GM18505 (cell line): ENCODE results near the gene ZNF407.

Experiments
- ATAC-seq: cut with Tn5 transposase; IDR thresholded peaks from one replicate; pipeline ENCODE4 v1.9.1; 2021; ENCODE audit not compliant: unreplicated experiment
- POLR2A ChIP-seq: IDR thresholded peaks from 4 replicates; pipeline ENCODE4 v1.6.1; 2011; ENCODE audit warnings: borderline replicate concordance; ENCODE audit not compliant: insufficient read depth, insufficient read length; ENCODE audit errors: extremely low read depth

Gene ZNF407

DNA sequence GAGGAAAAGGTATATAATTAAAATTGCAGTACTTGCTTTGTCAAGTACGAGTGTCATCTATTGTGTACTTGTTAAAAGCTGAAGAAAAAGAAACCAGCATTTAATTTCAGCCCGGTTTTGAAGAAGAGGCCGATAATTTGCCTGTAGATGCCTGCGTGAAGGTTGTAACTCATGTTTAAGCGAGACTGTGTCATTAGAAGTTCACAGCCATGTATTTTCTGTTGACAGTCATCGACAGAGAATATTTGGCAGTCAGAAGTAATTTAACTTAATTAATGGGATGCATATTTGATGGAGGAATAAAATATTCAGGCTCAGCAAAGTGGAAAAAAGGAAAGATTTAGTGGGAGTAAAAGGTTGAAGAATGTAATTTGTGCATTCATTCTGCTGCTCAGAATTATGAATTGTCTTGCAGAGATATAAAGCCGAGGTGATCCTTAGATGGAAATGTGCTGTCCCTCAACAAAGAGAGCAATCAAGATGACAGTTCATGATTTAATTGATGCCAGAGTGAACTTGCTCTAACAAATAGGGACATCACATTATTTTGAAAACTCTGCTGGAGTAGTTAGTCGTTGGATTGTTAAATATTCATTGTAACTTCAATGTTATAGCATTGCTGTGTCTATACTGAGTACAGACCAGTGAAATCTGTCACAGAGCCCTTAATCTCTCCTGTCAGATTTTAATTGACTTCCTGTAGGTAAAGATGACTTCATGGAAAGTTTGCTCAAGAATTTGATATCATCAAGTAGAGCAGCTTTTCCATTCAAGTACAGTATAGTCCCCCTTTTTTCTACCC lies 53.9 kb downstream of the ZNF407 start:
- TF ChIP-seq POLR2A, result no peak
- ATAC-seq, result no peak

DNA sequence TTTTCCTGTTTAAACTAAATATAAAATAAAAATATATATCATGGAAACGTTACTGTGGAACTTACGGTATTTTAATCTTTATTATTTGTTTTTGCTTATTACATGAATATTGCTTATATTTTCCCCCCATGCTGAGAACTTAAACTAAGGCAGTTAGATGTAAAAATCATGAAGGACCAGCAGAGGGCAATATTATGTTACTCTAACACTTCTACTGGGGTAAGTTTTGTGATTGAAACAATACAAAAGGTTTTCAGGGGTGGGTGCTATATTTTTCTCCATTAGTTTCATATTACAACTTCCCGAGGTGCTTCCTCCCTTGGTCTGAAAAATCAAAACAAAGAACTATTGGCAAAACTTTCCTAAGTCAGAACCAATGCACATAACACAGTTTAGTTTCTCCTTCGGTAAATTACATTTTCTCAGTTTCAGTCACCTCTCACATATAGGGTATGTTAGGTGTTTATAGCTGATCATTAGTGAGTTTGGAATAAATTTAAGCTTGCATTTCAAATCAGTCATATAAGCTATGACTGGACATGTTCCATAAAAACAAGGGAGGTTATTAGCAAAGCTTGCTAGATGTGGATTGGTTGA lies 54.8 kb downstream of the ZNF407 start:
- no peak for TF ChIP-seq POLR2A
- no peak for ATAC-seq

GRCh38 chr18:74654638-74655037 lies 57.0 kb downstream of the ZNF407 start:
- no peak for ATAC-seq
- TF ChIP-seq POLR2A, result no peak

DNA sequence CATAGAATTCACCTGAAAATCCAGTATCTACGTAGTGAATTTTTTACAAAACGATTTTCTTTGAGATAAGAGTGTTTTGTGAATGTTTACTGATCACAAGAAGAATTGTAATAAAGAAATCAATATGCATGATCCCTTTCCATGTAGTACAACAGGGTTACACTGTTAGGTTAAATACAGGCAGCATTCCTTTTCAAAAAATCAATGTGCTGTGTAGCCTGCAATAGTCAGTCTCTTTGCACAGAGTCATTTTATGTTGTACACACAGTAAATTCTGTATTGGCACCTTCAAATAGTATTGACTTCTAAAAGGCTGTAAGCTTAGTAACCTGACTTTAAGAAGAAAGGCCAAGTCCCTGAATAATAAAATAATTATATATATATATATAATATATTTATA lies 63.3 kb downstream of the ZNF407 start:
- no peak for ATAC-seq
- no peak for TF ChIP-seq POLR2A

- ATAC-seq, result no peak
- TF ChIP-seq POLR2A, result no peak
These were observed 64.0 kb downstream of the ZNF407 start for GRCh38 chr18:74661691-74662090.

DNA sequence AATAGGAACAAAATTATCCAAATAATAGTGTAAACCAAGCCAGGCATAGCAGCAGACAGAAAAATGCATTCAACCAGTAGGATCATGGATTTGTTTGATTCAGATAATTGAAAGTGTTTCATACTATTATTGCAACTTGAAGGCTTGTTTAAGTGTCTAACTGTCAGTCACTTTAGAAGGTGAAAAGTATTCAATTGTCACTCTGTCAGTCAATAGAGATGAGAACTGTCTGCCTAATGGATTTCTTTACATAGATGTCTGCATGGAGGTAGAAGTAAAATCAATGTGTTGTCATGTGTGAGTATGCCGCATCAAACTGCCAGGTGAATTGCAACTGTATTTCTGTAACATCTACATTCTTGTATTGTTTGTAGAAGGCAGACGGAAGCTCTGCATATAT lies 65.0 kb downstream of the ZNF407 start:
- no peak for TF ChIP-seq POLR2A
- no peak for ATAC-seq

DNA sequence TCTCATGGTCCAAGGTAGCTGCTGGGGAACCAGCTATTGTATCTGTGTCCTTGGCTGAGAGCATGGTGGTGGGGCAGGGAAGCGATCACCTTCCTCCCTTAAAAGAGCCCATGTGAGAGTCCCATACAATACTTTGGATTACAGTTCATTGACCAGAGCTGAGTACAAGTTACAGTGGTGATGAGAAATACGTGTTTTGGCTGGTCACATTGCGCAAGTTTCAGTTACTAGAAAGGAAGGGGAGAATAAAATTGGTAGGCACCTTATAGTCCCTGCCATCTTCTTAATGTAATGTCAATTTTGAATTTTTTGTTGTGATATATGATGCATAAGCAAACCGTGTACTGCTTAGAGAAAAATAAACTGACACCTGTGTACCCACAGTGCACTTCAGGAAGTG lies 67.7 kb downstream of the ZNF407 start:
- ATAC-seq, result no peak
- TF ChIP-seq POLR2A, result no peak

DNA sequence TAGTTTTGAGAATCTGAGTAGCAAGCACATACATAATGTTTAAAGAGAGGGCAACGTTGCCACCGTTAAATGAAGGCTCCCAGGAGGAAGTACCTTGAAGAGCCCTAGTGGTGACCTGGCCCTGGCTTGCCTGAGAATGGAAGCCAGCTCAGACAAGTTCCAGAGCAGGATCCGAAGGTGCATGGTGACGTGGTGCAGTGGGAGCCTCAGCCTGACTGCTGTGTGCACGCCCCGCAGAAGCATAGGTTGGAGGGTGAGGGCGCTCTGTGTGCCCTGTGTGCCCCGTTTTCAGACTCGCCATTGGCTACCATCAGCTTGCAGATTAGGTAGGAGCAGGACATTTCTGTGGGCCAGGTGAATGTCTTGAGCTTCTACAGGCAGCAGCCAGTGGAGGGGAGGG lies 68.2 kb downstream of the ZNF407 start:
- no peak for TF ChIP-seq POLR2A
- no peak for ATAC-seq

- no peak for ATAC-seq
- TF ChIP-seq POLR2A, result no peak
These were observed 71.6 kb downstream of the ZNF407 start for GRCh38 chr18:74669136-74669798.

GRCh38 chr18:74672371-74672770 lies 74.7 kb downstream of the ZNF407 start:
- no peak for ATAC-seq
- TF ChIP-seq POLR2A, result no peak

GRCh38 chr18:74674487-74674886 lies 76.8 kb downstream of the ZNF407 start:
- no peak for TF ChIP-seq POLR2A
- ATAC-seq, result no peak

- no peak for TF ChIP-seq POLR2A
- ATAC-seq, result no peak
These were observed 81.5 kb downstream of the ZNF407 start for GRCh38 chr18:74679006-74679678.

GRCh38 chr18:74679679-74680076 lies 82.0 kb downstream of the ZNF407 start:
- no peak for ATAC-seq
- no peak for TF ChIP-seq POLR2A
